ENCODE measurements around the gene BMPR1A.

GRCh38 chr10:86733260-86733671 lies 23.2 kb upstream of the BMPR1A start:
- TF ChIP-seq CTCF (IDR thresholded peaks at IDR 0.05) (no peak), ZFX (IDR thresholded peaks at IDR 0.05; ENCODE audit: borderline replicate concordance) (no peak)
